GM12872 (cell line): ENCODE data around the gene NEDD4.

Source experiments
- TF ChIP-seq, protein P1 (sequence below): IDR thresholded peaks from 3 replicates; pipeline ENCODE4 v1.5.1; 2011; ENCODE audit warnings: low read depth, mild to moderate bottlenecking, low read length, moderate library complexity; ENCODE audit not compliant: insufficient read depth

Gene NEDD4

DNA sequence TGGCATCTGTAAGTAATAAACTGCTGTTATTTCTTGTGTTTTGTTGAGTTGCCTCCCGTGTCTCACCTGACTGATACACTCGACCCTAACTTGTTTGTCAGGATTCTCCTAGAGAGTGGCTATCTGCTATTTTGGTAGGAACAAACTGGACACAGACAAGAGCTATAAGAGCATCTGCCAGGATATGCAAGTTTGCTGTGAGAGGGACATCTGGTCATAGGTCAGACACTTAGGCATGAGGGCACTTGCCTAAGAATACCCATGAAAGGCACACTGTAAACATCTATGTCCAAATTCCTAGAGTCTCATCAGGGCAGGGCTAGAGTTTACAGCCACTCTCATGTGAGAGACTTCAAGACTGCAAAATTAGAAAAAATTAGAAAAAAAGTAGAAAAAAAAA is 32.5 kb downstream of the NEDD4 start:
- TF ChIP-seq, protein P1, sequence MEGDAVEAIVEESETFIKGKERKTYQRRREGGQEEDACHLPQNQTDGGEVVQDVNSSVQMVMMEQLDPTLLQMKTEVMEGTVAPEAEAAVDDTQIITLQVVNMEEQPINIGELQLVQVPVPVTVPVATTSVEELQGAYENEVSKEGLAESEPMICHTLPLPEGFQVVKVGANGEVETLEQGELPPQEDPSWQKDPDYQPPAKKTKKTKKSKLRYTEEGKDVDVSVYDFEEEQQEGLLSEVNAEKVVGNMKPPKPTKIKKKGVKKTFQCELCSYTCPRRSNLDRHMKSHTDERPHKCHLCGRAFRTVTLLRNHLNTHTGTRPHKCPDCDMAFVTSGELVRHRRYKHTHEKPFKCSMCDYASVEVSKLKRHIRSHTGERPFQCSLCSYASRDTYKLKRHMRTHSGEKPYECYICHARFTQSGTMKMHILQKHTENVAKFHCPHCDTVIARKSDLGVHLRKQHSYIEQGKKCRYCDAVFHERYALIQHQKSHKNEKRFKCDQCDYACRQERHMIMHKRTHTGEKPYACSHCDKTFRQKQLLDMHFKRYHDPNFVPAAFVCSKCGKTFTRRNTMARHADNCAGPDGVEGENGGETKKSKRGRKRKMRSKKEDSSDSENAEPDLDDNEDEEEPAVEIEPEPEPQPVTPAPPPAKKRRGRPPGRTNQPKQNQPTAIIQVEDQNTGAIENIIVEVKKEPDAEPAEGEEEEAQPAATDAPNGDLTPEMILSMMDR, result no peak

DNA sequence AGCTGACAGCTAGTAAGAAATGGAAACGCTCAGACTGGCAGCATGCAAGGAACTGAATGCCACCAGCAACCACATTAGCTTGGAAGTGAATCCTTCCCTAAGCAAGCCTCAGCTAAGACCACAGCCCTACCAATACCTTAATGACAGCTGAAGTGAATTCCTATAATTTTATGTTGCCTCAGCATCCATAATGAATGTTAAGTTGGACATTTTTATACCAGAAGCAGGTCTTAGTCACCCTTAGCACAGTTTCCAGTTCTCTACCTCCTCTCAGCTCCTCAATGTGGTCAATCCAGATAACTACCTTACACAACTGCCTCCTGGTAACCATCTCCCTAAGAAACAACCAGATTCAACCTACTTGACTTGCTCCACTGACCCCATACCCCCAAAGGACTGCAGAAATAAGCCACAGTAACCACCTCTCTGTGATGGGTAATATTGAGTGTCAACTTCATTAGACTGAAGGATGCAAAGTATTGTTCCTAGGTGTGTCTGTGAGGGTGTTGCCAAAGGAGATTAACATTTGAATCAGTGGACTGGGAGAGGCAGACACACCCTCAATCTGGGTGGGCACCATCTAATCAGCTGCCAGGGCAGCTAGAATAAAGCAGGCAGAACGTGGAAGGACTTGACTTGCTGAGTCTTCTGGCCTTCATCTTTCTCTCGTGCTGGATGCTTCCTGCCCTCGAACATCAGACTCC is 33.5 kb downstream of the NEDD4 start:
- TF ChIP-seq, protein P1, result no peak

DNA sequence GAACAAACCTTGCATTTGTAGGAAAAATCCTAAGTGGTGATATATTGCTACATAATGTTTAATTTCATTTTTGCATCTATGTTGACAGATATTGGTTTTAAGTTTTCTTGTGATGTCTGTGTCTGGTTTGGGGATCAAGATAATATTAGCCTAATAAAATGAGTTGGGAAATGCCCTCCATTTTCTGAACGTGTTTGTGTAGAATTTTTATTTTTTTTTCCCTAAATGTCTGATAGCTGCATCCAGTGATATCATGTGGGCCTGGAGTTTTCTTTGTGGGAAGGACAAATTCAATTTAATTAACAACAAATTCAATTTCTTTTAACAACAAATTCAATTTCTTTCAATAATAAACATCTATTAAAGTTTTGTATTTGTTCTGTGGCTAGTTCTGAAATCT is 35.1 kb downstream of the NEDD4 start:
- TF ChIP-seq, protein P1, result no peak

DNA sequence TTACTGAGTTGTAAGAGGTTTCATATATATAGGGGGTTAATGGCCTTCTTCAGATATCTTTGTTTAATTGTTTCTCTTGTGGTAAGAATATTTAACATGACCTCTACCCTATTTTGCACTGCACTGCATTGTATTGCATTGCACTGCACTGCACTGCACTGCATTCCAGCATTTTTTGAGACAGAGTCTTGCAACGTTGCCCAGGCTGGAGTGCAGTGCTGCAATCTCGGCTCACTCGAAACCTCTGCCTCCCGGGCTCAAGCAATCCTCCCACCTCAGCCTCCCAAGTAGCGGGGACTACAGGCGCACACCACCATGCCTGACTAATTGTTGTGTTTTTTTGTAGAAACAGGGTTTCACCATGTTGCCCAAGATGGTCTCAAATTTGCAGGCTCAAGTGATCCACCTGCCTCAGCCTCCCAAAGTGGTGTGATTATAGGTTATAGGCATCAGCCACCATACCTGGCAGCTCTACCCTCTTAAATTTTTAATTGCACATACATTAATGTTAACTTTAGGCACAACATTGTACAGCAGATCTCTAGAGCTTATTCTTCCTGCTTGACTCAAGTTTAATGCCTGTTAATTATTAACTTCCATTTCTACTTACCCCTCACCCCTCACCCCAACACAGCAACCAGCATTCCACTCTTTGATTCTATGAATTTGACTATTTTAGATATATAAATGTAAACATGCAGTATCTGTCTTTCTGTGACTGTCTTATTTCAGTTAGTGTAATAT is 38.4 kb downstream of the NEDD4 start:
- TF ChIP-seq, protein P1, result no peak

DNA sequence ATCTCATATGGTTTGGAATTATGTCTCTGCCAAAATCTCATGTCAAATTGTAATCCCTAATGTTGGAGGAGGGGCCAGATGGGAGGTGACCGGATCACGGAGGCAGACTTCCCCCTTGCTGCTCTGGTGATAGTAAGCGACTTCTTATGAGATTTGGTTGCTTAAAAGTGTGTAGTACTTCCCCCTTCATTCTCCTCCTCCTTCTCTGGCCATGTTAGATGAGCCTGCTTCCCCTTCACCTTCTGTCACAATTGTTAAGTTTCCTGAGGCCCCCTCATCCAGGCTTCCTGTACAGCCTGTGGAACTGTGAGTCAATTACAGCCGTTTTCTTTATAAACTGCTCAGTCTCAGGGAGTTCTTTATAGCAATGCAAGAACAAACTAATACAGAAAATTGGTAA is 51.1 kb downstream of the NEDD4 start:
- TF ChIP-seq, protein P1, result no peak

DNA sequence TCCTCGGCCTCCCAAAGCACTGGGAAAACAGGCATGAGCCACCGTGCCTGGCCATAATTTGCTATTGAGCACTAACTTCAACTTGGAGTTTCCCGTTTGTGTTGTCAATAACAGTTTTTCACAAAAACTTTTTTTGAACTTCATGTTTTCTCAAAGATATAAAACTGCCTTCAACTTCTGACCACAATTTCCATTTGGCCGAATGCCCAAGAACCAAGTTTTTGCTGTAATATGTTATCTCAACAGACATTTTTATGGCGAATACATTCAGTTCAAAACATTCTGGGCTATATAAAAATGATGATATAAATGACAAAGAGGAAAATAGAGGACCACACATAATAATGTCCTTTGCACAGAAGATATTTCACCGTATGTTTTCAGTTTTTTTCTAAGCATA is 56.4 kb downstream of the NEDD4 start:
- TF ChIP-seq, protein P1, result no peak

DNA sequence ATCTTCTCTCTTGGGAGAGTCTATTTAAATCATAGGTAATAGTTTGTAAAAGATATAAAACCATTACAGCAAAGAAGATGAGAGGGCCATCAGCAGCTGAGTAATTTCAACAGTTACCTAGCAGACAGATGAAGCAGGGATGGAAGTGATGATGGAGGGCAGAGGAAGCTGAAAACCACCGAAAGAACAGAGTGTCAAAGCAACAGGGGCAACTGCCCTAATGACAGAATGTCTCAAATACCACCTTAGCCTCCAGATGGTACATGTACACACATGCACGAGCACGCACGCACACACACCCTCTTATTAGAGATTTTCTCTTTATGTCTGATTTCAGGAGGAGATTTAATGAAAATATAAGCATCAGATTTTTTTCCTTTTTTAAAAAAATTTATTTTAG is 64.5 kb downstream of the NEDD4 start:
- TF ChIP-seq, protein P1, result no peak
